Kidney (tissue), 14 donors: ENCODE results near the gene VAPA. TPM values are rescaled to one million over a fixed set of nuclear protein-coding genes. Genes with fewer than 3 reads are reported as not detected.

Experiments used
- DNase-seq, 5 donors: peaks; one replicate each; pipeline ENCODE4 v3.0.0-alpha.2; 2013 to 2020
- FAIRE-seq: peaks from 2 replicates; lab custom pipeline; 2012; peaks lifted over from hg19 to GRCh38; lab: Jason Lieb, UNC
- H3K27ac ChIP-seq, 2 donors: one replicate each; pipeline ENCODE4 v1.7.0; 2013; ENCODE audit warnings: low read depth in 2 of 2, low read length in 2 of 2, inconsistent platforms in 1 of 2
- H3K27me3 ChIP-seq: one replicate; pipeline ENCODE4 v1.7.1; 2013; ENCODE audit warnings: low read length, inconsistent platforms; ENCODE audit not compliant: control insufficient read depth, insufficient read depth
- H3K36me3 ChIP-seq, 3 donors: one replicate each; pipeline versions ENCODE4 v1.7.0 to v1.7.1; 2013; ENCODE audit warnings: low read length in 3 of 3, control low read depth in 1 of 3, inconsistent platforms in 1 of 3; ENCODE audit not compliant: insufficient read depth in 3 of 3, control insufficient read depth in 2 of 3
- H3K4me1 ChIP-seq, 3 donors: one replicate each; pipeline versions ENCODE4 v1.7.0 to v1.7.1; 2013; ENCODE audit warnings: low read length in 3 of 3, inconsistent platforms in 1 of 3, low read depth in 1 of 3; ENCODE audit not compliant: control insufficient read depth in 2 of 3, insufficient read depth in 2 of 3
- H3K4me3 ChIP-seq, 3 donors: one replicate each; pipeline versions ENCODE4 v1.7.0 to v1.8.1; 2013; ENCODE audit warnings: low read length in 3 of 3, control low read depth in 1 of 3, inconsistent platforms in 1 of 3
- H3K9ac ChIP-seq, 3 donors: one replicate each; pipeline versions ENCODE4 v1.7.0 to v1.7.1; 2013; ENCODE audit warnings: low read length in 3 of 3, control low read depth in 1 of 3, inconsistent platforms in 1 of 3
- H3K9me3 ChIP-seq, 3 donors: one replicate each; pipeline versions ENCODE4 v1.7.0 to v1.7.1; 2013; ENCODE audit warnings: low read length in 3 of 3, control low read depth in 1 of 3, inconsistent platforms in 1 of 3; ENCODE audit not compliant: control insufficient read depth in 2 of 3, insufficient read depth in 1 of 3
- intact Hi-C: fragments of 100-400 bp; cut with DNase I; formaldehyde crosslinking; loops from one replicate; pipeline ENCODE4 v1.11.1; 2022
- polyA plus RNA-seq: library from polyadenylated mRNA; stranded (reverse); fragments of 350-450 nt; fragmentation: Illumina TruSeq; extraction: RNeasy Lipid Tissue Mini Kit (QIAGEN cat#74804); gene quantifications from one replicate; pipeline ENCODE4 v1.2.3, GENCODE V29; 2014; ENCODE audit warnings: low read depth, low replicate concordance; ENCODE audit not compliant: insufficient read depth
- total RNA-seq: library from RNA; stranded (reverse); fragmentation: NEBNext Ultra II Directional; extraction: Animal tissue kit (Norgen Biotek cat#: 25700); gene quantifications from one replicate; pipeline ENCODE4 v1.2.1, GENCODE V29; 2021
- TF ChIP-seq, protein P1 (sequence below): IDR thresholded peaks from 3 replicates; pipeline ENCODE4 v1.5.1; 2012; ENCODE audit warnings: mild to moderate bottlenecking, moderate library complexity, borderline replicate concordance; ENCODE audit not compliant: insufficient read depth; ENCODE audit errors: extremely low read depth
- donor health status: control.
- donor health status: control.
- donor health status: control.
- donor health status: control.
- donor health status: control.
- donor health status: DM: yes; HTN: yes; CAD: no.
- donor health status: Normal renal cell carcinoma (clear cell type).

Gene VAPA
- total and polyA plus RNA-seq, 2 donors from 2014 or later, result 171 to 185 TPM

GRCh38 chr18:9951022-9951859 lies 37.4 kb downstream of the VAPA start:
- Histone ChIP-seq H3K36me3 (peaks cover 3 to 30% (median 6%) of the 10 kb centered on the region in 3 donors), H3K27me3 (no peaks in the 10 kb centered on the region), H3K4me1 (no peaks in the 10 kb centered on the region), H3K4me3 (no peak overlapping the region), H3K9me3 (no peaks in the 10 kb centered on the region), H3K9ac (no peak overlapping the region), H3K27ac (no peak overlapping the region)
- no peak for FAIRE-seq
- intact Hi-C loops, result no loop called here
- TF ChIP-seq, protein P1, sequence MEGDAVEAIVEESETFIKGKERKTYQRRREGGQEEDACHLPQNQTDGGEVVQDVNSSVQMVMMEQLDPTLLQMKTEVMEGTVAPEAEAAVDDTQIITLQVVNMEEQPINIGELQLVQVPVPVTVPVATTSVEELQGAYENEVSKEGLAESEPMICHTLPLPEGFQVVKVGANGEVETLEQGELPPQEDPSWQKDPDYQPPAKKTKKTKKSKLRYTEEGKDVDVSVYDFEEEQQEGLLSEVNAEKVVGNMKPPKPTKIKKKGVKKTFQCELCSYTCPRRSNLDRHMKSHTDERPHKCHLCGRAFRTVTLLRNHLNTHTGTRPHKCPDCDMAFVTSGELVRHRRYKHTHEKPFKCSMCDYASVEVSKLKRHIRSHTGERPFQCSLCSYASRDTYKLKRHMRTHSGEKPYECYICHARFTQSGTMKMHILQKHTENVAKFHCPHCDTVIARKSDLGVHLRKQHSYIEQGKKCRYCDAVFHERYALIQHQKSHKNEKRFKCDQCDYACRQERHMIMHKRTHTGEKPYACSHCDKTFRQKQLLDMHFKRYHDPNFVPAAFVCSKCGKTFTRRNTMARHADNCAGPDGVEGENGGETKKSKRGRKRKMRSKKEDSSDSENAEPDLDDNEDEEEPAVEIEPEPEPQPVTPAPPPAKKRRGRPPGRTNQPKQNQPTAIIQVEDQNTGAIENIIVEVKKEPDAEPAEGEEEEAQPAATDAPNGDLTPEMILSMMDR, result peak; percentile 48
- peak in 3 of 5 donors; percentile 35 to 74 (median 57) for DNase-seq

- Histone ChIP-seq H3K4me3 (no peak overlapping the region), H3K27me3 (no peaks in the 10 kb centered on the region), H3K36me3 (peaks cover 3 to 20% (median 4%) of the 10 kb centered on the region in 3 donors), H3K9ac (no peak overlapping the region), H3K9me3 (no peaks in the 10 kb centered on the region), H3K27ac (no peak overlapping the region), H3K4me1 (no peaks in the 10 kb centered on the region)
- FAIRE-seq (no peak), DNase-seq (no peak)
- intact Hi-C loops, result no loop called here
- TF ChIP-seq, protein P1, result no peak
These were observed 39.0 kb downstream of the VAPA start for GRCh38 chr18:9952633-9953416.

GRCh38 chr18:9958861-9959399 lies 45.1 kb downstream of the VAPA start:
- intact Hi-C loops, result no loop called here
- no peak for FAIRE-seq
- H3K9ac ChIP-seq, result no peak overlapping the region

More at GRCh38 chr18:9958861-9959399, 45.1 kb downstream of the VAPA start:
- peaks cover 2 to 11% (median 3%) of the 10 kb centered on the region in 3 donors for H3K36me3 ChIP-seq
- H3K9me3 ChIP-seq, result no peaks in the 10 kb centered on the region
- H3K27me3 ChIP-seq, result no peaks in the 10 kb centered on the region
- DNase-seq, result no peak
- H3K27ac ChIP-seq, result no peak overlapping the region
- TF ChIP-seq, protein P1, result no peak
- H3K4me1 ChIP-seq, result no peaks in the 10 kb centered on the region
- no peak overlapping the region for H3K4me3 ChIP-seq
